Smooth muscle cell of the brain vasculature (primary cell): ENCODE results near the gene CMAS.
A peak's percentile ranks its signal among the peaks of the same experiment; 100 is the strongest.
"Not testable (repeated sequence)": the region's sequence is repeated elsewhere in the genome, so short reads cannot be mapped to it uniquely, and the experiment has no call there.

ENCODE experiments used
- DNase-seq: peaks from one replicate; pipeline ENCODE4 v3.0.0-alpha.2; 2012; ENCODE audit warnings: low read depth, low spot score

Gene CMAS

GRCh38 chr12:22047494-22047893 is 1.5 kb downstream of the CMAS start:
- DNase-seq, result no peak

GRCh38 chr12:22048351-22049041 is 2.5 kb downstream of the CMAS start:
- no peak for DNase-seq

- no peak for DNase-seq
Measured at GRCh38 chr12:22050078-22050477, 4.1 kb downstream of the CMAS start.

GRCh38 chr12:22051114-22051698 is 5.2 kb downstream of the CMAS start:
- no peak for DNase-seq

DNA sequence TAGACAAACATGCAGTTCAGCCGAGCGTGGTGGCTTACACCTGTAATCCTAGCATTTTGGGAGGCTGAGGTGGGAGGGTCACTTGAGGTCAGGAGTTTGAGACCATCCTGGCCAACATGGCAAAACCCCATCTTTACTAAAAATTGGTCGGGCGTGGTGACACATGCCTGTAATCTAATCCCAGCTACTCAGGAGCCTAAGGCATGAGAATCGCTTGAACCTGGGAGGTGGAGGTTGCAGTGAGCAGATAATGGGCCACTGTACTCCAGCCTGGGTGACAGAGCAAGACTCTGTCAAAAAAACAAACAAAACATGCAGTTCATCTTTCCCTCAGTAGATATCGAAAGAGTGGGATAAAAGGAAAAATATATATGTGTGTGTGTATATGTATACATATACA is 7.0 kb downstream of the CMAS start:
- not testable (repeated sequence) for DNase-seq

GRCh38 chr12:22054155-22054554 is 8.1 kb downstream of the CMAS start:
- DNase-seq, result no peak

GRCh38 chr12:22056607-22057006 is 10.6 kb downstream of the CMAS start:
- DNase-seq, result no peak

GRCh38 chr12:22059976-22060647 is 14.1 kb downstream of the CMAS start:
- no peak for DNase-seq

DNA sequence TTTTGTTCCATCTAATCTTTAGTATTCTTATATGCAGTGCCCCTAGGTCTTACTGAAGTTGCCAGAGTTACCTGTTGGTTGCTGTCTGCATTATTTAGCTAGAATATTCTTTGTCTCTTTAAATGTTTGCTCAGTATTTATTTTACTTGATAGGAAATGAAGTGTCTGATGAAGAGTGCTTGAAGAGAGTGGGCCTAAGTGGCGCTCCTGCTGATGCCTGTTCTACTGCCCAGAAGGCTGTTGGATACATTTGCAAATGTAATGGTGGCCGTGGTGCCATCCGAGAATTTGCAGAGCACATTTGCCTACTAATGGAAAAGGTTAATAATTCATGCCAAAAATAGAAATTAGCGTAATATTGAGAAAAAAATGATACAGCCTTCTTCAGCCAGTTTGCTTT is 18.9 kb downstream of the CMAS start:
- DNase-seq, result no peak

DNA sequence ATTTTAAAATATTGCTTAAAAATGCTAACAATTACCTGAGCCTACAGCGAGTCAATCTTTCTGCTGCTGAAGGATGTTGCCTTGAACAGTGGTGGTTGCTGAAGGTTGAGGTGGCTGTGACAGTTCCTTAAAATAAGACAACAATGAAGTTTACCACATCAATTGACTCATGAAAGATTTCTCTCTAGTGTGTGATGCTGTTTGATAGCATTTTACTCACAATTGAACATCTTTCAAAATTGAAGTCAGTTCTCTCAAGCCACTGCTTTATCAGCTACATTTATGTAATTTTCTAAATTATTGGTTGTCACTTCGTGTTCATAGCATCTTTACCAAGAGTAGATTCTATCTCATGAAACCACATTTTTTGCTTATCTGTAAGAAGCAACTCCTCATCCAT is 20.3 kb downstream of the CMAS start:
- no peak for DNase-seq

- DNase-seq, result no peak
Measured at GRCh38 chr12:22069851-22070250, 23.8 kb downstream of the CMAS start.

DNA sequence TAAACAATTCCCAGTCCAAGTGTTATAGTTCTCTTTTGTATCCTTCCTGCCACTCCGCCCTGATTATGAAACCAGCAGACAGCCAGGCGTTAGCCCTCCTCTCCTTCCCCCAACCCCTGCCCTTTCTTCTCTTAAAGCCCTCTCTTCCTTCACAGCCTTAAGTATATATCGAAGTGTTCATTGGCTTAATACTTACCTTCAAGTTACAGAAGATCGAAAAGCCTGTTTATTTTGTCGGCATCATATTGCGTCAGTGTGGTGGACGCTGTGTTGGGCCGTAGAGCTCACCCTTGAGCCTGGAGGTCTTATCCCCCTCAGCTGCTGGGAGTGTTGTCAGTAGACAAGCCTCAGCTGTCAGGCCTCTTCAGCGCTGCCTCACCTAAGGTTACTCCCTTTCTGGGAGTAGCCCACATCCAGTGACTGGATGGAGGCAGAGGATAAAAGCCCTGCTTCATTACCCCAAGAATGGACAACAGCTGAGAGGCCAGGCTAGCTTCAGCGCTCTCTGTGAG is 36.2 kb downstream of the CMAS start:
- no peak for DNase-seq

DNA sequence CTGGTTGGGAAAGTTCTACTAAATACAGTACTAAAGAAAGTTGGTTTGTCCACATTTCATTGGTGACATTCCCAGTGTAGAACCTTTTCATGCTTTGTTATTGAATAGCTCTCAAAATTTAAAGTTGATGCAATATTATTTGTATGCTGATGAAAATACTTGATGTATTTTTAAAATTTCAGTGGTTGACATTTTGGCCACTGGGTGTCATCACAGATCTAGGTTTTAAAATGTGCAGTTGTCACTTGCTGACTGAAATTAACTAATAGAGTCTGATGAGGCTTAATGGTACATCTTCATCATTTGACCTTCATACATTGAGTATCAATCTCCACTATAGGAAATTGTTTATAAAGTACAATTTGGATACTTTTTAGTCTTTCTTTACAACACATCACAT is 37.1 kb downstream of the CMAS start:
- no peak for DNase-seq

DNA sequence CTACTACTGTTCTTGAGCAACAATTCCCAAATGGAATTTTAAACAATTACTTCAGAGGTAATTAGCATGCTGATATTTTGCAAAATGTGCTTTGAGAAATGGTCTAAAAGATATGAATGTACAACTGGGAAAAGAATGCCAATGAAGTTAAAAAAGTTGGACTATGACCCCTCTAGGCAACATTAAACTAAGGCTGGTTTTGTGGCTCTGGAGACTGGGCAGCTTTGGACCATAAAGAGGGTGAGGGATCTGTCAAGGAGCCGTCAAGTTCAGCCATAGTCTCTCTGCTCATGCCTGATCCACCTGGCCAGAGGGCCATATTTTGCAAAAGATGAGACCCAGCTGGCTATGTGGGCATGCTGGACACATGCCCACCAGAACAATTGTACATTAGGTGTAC is 38.8 kb downstream of the CMAS start:
- DNase-seq, result no peak

- no peak for DNase-seq
Measured at GRCh38 chr12:22088886-22089285, 42.9 kb downstream of the CMAS start.

- no peak for DNase-seq
Measured at GRCh38 chr12:22089486-22089885, 43.5 kb downstream of the CMAS start.

DNA sequence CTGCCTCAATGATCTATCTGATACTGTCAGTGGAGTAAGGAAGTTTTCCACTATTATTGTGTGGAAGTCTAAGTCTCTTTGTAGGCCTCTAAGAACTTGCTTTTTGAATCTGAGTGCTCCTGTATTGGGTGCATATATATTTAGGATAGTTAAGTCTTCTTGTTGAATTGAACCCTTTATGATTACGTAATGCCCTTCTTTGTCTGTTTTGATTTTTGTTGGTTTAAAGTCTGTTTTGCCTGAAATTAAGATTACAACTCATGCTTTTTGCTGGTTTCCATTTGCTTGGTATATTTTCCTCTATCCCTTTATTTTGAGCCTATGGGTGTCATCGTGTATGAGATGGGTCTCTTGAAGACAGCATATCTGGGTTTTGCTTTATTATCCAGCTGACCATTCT is 53.0 kb downstream of the CMAS start:
- not testable (repeated sequence) for DNase-seq

DNA sequence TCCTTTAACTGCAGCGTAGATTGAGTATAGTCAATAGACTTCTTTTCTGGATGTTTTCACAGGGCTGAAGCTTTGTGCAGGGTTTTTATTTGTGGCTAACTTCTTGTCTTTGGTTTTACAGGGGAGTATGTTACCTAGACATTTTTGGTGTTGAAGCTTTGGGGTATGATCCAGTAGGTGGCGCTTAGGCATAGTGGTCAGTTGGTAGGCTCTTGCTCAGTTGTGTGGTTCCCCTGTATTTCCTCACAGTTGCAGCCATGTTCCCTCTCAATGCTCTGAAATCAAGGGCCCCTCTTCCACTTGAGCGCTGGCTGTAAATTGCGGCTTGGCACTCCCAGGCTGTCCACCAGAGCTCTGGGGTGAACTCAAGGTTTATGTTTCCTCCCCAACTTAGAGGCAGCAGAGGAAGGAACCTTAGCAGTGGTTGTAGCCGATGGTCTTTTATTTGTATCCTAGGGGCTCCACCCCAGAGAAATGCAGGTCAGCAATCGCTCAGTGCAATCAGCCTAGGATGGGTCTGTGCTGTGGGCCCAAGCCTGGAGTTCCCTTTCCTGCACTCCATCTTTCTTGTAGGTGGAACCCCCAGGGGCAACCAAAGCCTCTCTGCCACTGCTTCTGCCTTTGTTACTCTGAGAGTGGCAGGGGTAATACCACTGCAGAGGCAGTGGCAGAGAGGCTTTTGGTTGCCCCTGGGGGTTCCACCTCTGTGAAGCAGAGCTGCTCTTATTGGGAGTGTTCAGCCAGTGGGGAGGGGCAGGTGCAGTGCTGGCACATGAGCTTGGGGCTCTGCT is 55.1 kb downstream of the CMAS start:
- no peak for DNase-seq

- peak; percentile 35 for DNase-seq
Measured at GRCh38 chr12:22101749-22102243, 55.8 kb downstream of the CMAS start.

DNA sequence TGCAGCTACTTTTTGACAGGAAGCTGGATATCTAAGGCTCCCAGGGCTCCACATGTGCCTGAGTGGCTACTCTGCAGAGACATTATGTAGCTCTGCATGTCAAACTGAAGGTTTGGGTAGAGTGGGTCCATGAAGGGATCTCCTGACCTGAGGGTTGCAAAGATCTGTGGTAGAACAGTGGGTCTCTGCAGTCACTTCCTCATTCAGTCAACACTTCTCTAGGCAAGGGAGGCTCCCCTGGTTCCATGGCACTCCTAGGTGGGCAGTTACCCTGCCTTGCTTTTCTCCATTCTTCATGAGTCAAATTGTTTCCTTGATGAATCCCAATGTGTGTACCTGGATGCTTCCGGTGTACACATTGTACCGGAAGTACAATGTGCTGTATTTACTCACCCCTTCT is 57.4 kb downstream of the CMAS start:
- no peak for DNase-seq

DNA sequence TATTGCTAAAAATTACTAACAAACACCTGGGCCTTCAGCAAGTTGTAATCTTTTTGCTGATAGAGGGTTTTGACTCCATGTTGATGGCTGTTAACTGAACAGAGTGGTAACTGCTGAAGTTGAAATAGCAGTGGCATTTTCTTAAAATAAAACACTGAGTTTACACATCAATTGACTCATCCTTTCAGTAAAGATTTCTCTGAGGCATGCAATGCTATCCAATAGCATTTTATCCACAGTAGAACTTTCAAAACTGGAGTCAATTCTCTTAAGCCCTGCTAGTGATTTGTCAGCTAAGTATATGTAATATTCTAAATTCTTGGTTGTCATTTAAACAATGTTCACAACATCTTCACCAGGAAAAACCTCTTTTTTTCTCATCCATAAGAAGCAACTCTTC is 59.5 kb downstream of the CMAS start:
- no peak for DNase-seq

- DNase-seq, result no peak
Measured at GRCh38 chr12:22110176-22110575, 64.2 kb downstream of the CMAS start.
